OCI-LY1 (cell line): ENCODE results near the gene SLC38A3.

ENCODE experiments used
- H2AFZ ChIP-seq: fragments of 200-600 bp; sonication (generic), shearing (Covaris generic); 2 replicates; pipeline ENCODE4 v1.6.0; 2014; ENCODE audit warnings: antibody characterized with exemption, mild to moderate bottlenecking, low read length
- H3F3A ChIP-seq: fragments of 200-600 bp; sonication (generic), shearing (Covaris generic); 2 replicates; pipeline ENCODE4 v1.6.0; 2014; ENCODE audit warnings: mild to moderate bottlenecking, antibody characterized with exemption, low read length, moderate library complexity; ENCODE audit not compliant: insufficient read depth
- H3K27ac ChIP-seq: fragments of 200-600 bp; sonication (generic); 2 replicates; pipeline ENCODE4 v1.5.1; 2014; ENCODE audit warnings: low read length, mixed run types, mild to moderate bottlenecking, low read depth; ENCODE audit not compliant: poor library complexity, severe bottlenecking
- H3K27me3 ChIP-seq: fragments of 200-600 bp; sonication (generic); 2 replicates; pipeline ENCODE4 v1.6.0; 2014; ENCODE audit warnings: antibody characterized with exemption, mild to moderate bottlenecking, low read length, moderate library complexity; ENCODE audit not compliant: insufficient read depth
- H3K36me3 ChIP-seq: fragments of 200-600 bp; sonication (generic); 2 replicates; pipeline ENCODE4 v1.6.1; 2014; ENCODE audit warnings: mild to moderate bottlenecking, antibody characterized with exemption, low read length, moderate library complexity, mixed read lengths; ENCODE audit not compliant: insufficient read depth
- H3K4me1 ChIP-seq: fragments of 200-600 bp; sonication (generic); 2 replicates; pipeline ENCODE4 v1.5.1; 2014; ENCODE audit warnings: mild to moderate bottlenecking, low read length, moderate library complexity; ENCODE audit not compliant: insufficient read depth, severe bottlenecking
- H3K4me2 ChIP-seq: fragments of 200-600 bp; sonication (generic), shearing (Covaris generic); 2 replicates; pipeline ENCODE4 v1.6.1; 2014; ENCODE audit warnings: low read length
- H3K4me3 ChIP-seq: fragments of 200-600 bp; sonication (generic); 2 replicates; pipeline ENCODE4 v1.5.1; 2014; ENCODE audit warnings: low read length, low read depth, mild to moderate bottlenecking, mixed read lengths; ENCODE audit not compliant: poor library complexity, severe bottlenecking
- H3K79me2 ChIP-seq: fragments of 200-600 bp; shearing (Covaris generic); 2 replicates; pipeline ENCODE4 v1.6.1; 2016; ENCODE audit warnings: mixed run types, low read length, mixed read lengths; ENCODE audit not compliant: insufficient read depth
- H3K9ac ChIP-seq: fragments of 200-600 bp; sonication (generic), shearing (Covaris generic); 2 replicates; pipeline ENCODE4 v1.6.1; 2014; ENCODE audit warnings: mild to moderate bottlenecking, low read length, mixed read lengths
- H3K9me2 ChIP-seq: fragments of 200-600 bp; sonication (generic), shearing (Covaris generic); 2 replicates; pipeline ENCODE4 v1.6.1; 2014; ENCODE audit warnings: low read depth, mild to moderate bottlenecking, low read length, mixed read lengths
- H3K9me3 ChIP-seq: fragments of 200-600 bp; shearing (Covaris generic); 2 replicates; pipeline ENCODE4 v1.6.1; 2014; ENCODE audit warnings: low read length, mixed read lengths
- H4K20me1 ChIP-seq: fragments of 200-600 bp; sonication (generic), shearing (Covaris generic); 2 replicates; pipeline ENCODE4 v1.6.0; 2016; ENCODE audit warnings: mild to moderate bottlenecking, low read length; ENCODE audit not compliant: insufficient read depth
- CTCF ChIP-seq: fragments of 200-600 bp; sonication (generic), shearing (Covaris generic); IDR thresholded peaks from 2 replicates; pipeline ENCODE4 v1.5.1; 2017; ENCODE audit warnings: mild to moderate bottlenecking, antibody characterized with exemption, low read length, moderate library complexity, mixed read lengths
- EZH2 ChIP-seq: fragments of 200-600 bp; sonication (generic), shearing (Covaris generic); IDR thresholded peaks from 2 replicates; pipeline ENCODE4 v1.8.0; 2017; ENCODE audit warnings: borderline replicate concordance, mixed run types, mild to moderate bottlenecking, antibody characterized with exemption, low read length, moderate library complexity, mixed read lengths

Gene SLC38A3

DNA sequence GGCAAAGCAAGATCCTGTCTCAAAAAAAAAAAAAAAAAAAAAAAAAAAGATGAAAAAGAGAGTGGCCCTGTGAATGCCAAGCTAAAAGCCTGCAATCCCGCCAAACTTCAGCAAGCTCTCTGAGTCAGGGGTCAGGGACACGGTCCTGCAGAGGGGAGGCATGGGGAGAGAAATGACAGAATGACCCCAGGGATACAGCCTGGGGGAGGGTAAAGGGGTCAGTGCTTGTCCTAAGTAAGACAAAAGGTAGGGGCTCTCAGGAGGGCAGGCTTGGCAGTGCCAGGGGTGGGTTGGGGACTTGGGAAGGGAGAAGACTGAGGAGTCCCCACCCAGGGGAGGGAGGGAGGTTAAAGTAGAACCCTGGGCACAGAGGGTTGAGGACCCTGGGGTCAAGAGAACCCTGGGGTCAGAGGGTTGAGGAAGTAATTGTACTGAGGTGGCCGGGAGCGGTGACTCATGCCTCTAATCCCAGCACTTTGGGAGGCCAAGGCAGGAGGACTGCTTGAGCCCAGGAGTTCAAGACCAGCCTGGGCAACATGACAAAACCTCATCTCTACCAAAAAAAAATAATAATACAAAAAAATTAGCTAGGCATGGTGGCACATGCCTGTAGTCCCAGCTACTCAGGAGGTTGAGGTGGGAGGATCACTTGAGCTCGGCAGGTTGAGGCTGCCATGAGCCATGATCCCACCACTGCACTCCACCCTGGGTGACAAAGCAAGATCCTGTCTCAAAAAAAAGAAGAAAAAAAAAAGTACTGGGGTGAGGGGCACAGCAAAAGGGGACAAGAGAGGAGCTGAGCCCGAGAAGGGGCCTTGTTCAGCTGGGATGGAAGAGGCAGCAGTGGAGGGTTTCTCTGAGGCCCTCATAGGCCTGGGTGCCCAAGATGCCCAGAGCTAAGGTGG, 58.7 kb downstream of the SLC38A3 start:
- 0 out of 2 replicates have a peak, but pooled peaks cover 4% of the 10 kb centered on the region for H3K27me3 ChIP-seq
- no peak overlapping the region for H2AFZ ChIP-seq
- H3K4me1 ChIP-seq, result peaks cover 13% of the 10 kb centered on the region
- no peaks in the 10 kb centered on the region for H4K20me1 ChIP-seq
- no peak overlapping the region for H3K9ac ChIP-seq
- no peak overlapping the region for H3K27ac ChIP-seq
- H3K79me2 ChIP-seq, result no peaks in the 10 kb centered on the region
- no peaks in the 10 kb centered on the region for H3K9me2 ChIP-seq
- no peak for TF ChIP-seq CTCF
- no peak for TF ChIP-seq EZH2
- H3K36me3 ChIP-seq, result peaks cover 7% of the 10 kb centered on the region; the same call in 1 of the 2 replicates
- no peak overlapping the region for H3K4me2 ChIP-seq
- H3F3A ChIP-seq, result no peaks in the 10 kb centered on the region
- no peaks in the 10 kb centered on the region for H3K9me3 ChIP-seq
- H3K4me3 ChIP-seq, result no peak overlapping the region

GRCh38 chr3:50264383-50264963, 59.4 kb downstream of the SLC38A3 start:
- Histone ChIP-seq H3K36me3 (peaks cover 2% of the 10 kb centered on the region; the same call in 1 of the 2 replicates), H3K9ac (no peak overlapping the region), H4K20me1 (no peaks in the 10 kb centered on the region), H3K4me2 (no peak overlapping the region), H3K9me3 (no peaks in the 10 kb centered on the region), H3K79me2 (no peaks in the 10 kb centered on the region), H3F3A (no peaks in the 10 kb centered on the region), H3K4me1 (peaks cover 9% of the 10 kb centered on the region), H3K4me3 (no peak overlapping the region), H3K9me2 (no peaks in the 10 kb centered on the region), H2AFZ (no peak overlapping the region), H3K27me3 (0 out of 2 replicates have a peak, but pooled peaks cover 4% of the 10 kb centered on the region), H3K27ac (no peak overlapping the region)
- TF ChIP-seq EZH2 (no peak), CTCF (no peak)

GRCh38 chr3:50264964-50265485, 60.0 kb downstream of the SLC38A3 start:
- Histone ChIP-seq H3K9me2 (no peaks in the 10 kb centered on the region), H3K27me3 (0 out of 2 replicates have a peak, but pooled peaks cover 4% of the 10 kb centered on the region), H2AFZ (no peak overlapping the region), H3K36me3 (no peaks in the 10 kb centered on the region), H4K20me1 (no peaks in the 10 kb centered on the region), H3K4me2 (no peak overlapping the region), H3F3A (no peaks in the 10 kb centered on the region), H3K79me2 (no peaks in the 10 kb centered on the region), H3K9ac (no peak overlapping the region), H3K27ac (no peak overlapping the region), H3K4me1 (peaks cover 5% of the 10 kb centered on the region), H3K4me3 (no peak overlapping the region), H3K9me3 (no peaks in the 10 kb centered on the region)
- TF ChIP-seq EZH2, result no peak
- TF ChIP-seq CTCF, result no peak
